Suprapubic skin (tissue), 4 donors: ENCODE measurements around the gene STK40. TPM values are rescaled to one million over a fixed set of nuclear protein-coding genes. Genes with fewer than 3 reads are reported as not detected.

Source experiments
- DNase-seq, 2 donors: peaks; one replicate each; pipeline ENCODE4 v3.0.0-alpha.2; 2019; ENCODE audit warnings: low spot score in 2 of 2
- H3K27ac ChIP-seq: fragments of 200-600 bp; sonication (generic); one replicate; pipeline ENCODE4 v1.5.1; 2019
- H3K27me3 ChIP-seq: fragments of 200-600 bp; sonication (generic); one replicate; pipeline ENCODE4 v1.5.1; 2019
- H3K36me3 ChIP-seq: fragments of 200-600 bp; sonication (generic); one replicate; pipeline ENCODE4 v1.5.1; 2019
- H3K4me1 ChIP-seq: fragments of 200-600 bp; sonication (generic); one replicate; pipeline ENCODE4 v1.5.1; 2019
- H3K4me3 ChIP-seq: fragments of 200-600 bp; sonication (generic); one replicate; pipeline ENCODE4 v1.5.1; 2019; ENCODE audit warnings: mild to moderate bottlenecking
- H3K9me3 ChIP-seq: fragments of 200-600 bp; sonication (generic); one replicate; pipeline ENCODE4 v1.5.1; 2019
- EP300 ChIP-seq: sonication (generic); formaldehyde crosslinking; IDR thresholded peaks from one replicate; pipeline ENCODE4 v1.6.1; 2017; ENCODE audit warnings: antibody characterized with exemption
- POLR2A ChIP-seq, 2 donors: fragments of 450-650 bp; IDR thresholded peaks; one replicate each; pipeline ENCODE4 v1.6.1; 2017; ENCODE audit warnings: antibody characterized with exemption in 2 of 2, mild to moderate bottlenecking in 2 of 2, moderate library complexity in 2 of 2
- POLR2AphosphoS5 ChIP-seq, 3 donors: sonication (generic); formaldehyde crosslinking; IDR thresholded peaks; one replicate each; pipeline ENCODE4 v1.6.1; 2017; ENCODE audit warnings: antibody characterized with exemption in 3 of 3
- WGBS: methylation state at CpG from one replicate; pipeline ENCODE4 v1.1.5; 2018; 5-methylcytosine and 5-hydroxymethylcytosine counted together
- total RNA-seq, 4 donors: library from RNA; depleted of rRNA; stranded (reverse); fragments of >200 nt; gene quantifications; one replicate each; pipeline ENCODE4 v1.1.0, GENCODE V29; 2016
- TF ChIP-seq, protein P1 (sequence below), 2 donors: fragments of 200-600 bp in 1 of 2; fragments of 450-650 bp in 1 of 2; sonication (generic) in 1 of 2; IDR thresholded peaks; one replicate each; pipeline ENCODE4 v1.5.1; 2016 to 2019; ENCODE audit warnings: antibody characterized with exemption in 2 of 2, mild to moderate bottlenecking in 1 of 2, moderate library complexity in 1 of 2

Gene STK40
- total RNA-seq, 4 donors from 2014 or later: 29.0 to 69.5 (median 51.8) TPM

DNA sequence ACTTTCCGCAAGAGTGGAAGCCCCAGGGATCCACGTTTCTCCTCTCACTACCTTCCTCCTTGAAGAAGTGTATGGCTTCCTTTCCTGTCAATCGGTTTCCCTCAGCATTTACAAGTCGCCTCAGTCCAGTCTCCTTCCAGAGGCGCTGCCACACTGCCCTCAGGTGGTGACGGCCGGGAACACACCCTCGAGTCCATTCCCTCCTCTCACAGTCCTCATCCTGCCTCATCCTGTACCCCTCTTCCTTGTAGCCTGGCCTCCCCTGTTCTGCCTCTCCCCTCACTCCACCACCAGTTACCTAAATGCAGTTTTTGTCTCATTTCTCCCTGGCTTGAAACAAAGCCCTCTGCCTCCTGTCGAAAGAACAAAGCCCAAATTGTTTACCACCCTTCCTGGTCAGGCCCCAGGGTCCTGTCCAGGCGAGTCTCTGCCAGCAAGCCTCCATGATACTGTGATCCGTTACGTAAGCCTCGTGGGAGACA is 35.2 kb upstream of the STK40 start:
- Histone ChIP-seq H3K27me3 (no peaks in the 10 kb centered on the region), H3K36me3 (peaks cover 32% of the 10 kb centered on the region), H3K4me1 (peaks cover 14% of the 10 kb centered on the region), H3K4me3 (no peak overlapping the region), H3K9me3 (no peaks in the 10 kb centered on the region), H3K27ac (no peak overlapping the region)
- DNase-seq: peak; percentile 93 to 94
- no peak for TF ChIP-seq EP300
- TF ChIP-seq, protein P1, sequence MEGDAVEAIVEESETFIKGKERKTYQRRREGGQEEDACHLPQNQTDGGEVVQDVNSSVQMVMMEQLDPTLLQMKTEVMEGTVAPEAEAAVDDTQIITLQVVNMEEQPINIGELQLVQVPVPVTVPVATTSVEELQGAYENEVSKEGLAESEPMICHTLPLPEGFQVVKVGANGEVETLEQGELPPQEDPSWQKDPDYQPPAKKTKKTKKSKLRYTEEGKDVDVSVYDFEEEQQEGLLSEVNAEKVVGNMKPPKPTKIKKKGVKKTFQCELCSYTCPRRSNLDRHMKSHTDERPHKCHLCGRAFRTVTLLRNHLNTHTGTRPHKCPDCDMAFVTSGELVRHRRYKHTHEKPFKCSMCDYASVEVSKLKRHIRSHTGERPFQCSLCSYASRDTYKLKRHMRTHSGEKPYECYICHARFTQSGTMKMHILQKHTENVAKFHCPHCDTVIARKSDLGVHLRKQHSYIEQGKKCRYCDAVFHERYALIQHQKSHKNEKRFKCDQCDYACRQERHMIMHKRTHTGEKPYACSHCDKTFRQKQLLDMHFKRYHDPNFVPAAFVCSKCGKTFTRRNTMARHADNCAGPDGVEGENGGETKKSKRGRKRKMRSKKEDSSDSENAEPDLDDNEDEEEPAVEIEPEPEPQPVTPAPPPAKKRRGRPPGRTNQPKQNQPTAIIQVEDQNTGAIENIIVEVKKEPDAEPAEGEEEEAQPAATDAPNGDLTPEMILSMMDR (IDR thresholded peaks at IDR 0.05): peak; percentile 85 to 95
- WGBS: 11% methylated on average over 13 of the region's 13 CpGs

- no peak for DNase-seq
- Histone ChIP-seq H3K36me3 (peaks cover 32% of the 10 kb centered on the region), H3K27me3 (no peaks in the 10 kb centered on the region), H3K4me3 (no peak overlapping the region), H3K4me1 (peaks cover 14% of the 10 kb centered on the region), H3K27ac (no peak overlapping the region), H3K9me3 (no peaks in the 10 kb centered on the region)
- no peak for TF ChIP-seq POLR2A (IDR thresholded peaks at IDR 0.05)
- no peak for TF ChIP-seq POLR2AphosphoS5 (IDR thresholded peaks at IDR 0.05)
- TF ChIP-seq, protein P1 (IDR thresholded peaks at IDR 0.05): no peak
- no peak for TF ChIP-seq EP300
- 39% methylated on average over 5 of the region's 5 CpGs for WGBS
Observed at GRCh38 chr1:36420409-36420808, 34.7 kb upstream of the STK40 start.

GRCh38 chr1:36419569-36419968 is 33.8 kb upstream of the STK40 start:
- H3K4me1 ChIP-seq: peaks cover 14% of the 10 kb centered on the region
- H3K9me3 ChIP-seq: no peaks in the 10 kb centered on the region
- no peaks in the 10 kb centered on the region for H3K27me3 ChIP-seq
- WGBS: 77% methylated on average over 4 of the region's 4 CpGs
- TF ChIP-seq POLR2A (IDR thresholded peaks at IDR 0.05) (no peak), EP300 (no peak), POLR2AphosphoS5 (IDR thresholded peaks at IDR 0.05) (no peak)
- TF ChIP-seq, protein P1 (IDR thresholded peaks at IDR 0.05): no peak
- H3K36me3 ChIP-seq: peaks cover 32% of the 10 kb centered on the region
- no peak for DNase-seq
- no peak overlapping the region for H3K27ac ChIP-seq
- no peak overlapping the region for H3K4me3 ChIP-seq

DNA sequence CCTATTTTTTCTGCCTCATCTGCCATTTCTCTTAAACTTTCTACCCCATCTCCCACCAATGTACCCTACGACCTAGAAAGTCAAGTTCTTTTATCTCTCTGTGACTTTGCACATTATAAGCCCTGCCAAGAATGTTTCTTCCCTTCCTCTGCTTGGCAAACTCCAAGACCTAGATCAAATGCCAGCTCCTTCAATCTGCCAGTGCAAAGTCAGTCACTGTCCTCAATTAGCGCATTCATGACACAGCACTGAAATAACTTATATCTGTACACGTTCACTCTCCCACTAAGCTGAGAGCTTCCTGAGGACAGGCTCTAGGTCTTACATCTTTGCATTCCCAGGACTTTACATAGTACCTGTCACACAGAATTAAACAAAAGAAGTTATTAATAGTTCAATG is 33.4 kb upstream of the STK40 start:
- TF ChIP-seq POLR2A (IDR thresholded peaks at IDR 0.05): no peak
- no peak for TF ChIP-seq EP300
- no peak for TF ChIP-seq POLR2AphosphoS5 (IDR thresholded peaks at IDR 0.05)
- TF ChIP-seq, protein P1 (IDR thresholded peaks at IDR 0.05): no peak
- Histone ChIP-seq H3K36me3 (peaks cover 29% of the 10 kb centered on the region), H3K4me1 (peaks cover 14% of the 10 kb centered on the region), H3K4me3 (no peak overlapping the region), H3K9me3 (no peaks in the 10 kb centered on the region), H3K27me3 (no peaks in the 10 kb centered on the region), H3K27ac (no peak overlapping the region)
- no peak for DNase-seq
- WGBS: 67% methylated on average over 3 of the region's 3 CpGs

DNA sequence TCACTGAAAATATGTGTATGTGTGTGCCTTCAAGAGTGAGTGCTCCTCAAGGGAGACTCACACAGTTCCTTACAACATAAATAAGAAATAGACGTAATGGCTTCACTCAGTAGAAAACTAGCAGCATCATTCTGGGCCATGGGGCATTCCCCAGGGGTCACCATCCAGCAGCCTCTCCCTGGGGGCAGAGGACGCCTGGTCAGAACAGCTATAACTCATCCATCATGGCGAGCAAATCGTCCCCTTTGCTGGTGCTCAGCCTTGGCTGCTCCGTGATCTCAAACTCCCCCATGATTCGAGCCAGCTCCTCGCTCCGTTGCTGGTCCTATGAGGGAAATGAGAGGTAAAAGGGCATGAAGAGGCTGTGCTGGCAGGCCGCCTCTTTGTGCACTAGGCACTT is 32.2 kb upstream of the STK40 start:
- H3K36me3 ChIP-seq: peaks cover 28% of the 10 kb centered on the region

More for the DNA sequence above, 32.2 kb upstream of the STK40 start:
- Histone ChIP-seq H3K4me1 (peaks cover 14% of the 10 kb centered on the region), H3K27ac (no peak overlapping the region), H3K27me3 (no peaks in the 10 kb centered on the region), H3K9me3 (no peaks in the 10 kb centered on the region), H3K4me3 (no peak overlapping the region)
- DNase-seq: no peak
- TF ChIP-seq POLR2AphosphoS5 (IDR thresholded peaks at IDR 0.05): no peak
- TF ChIP-seq POLR2A (IDR thresholded peaks at IDR 0.05): no peak
- no peak for TF ChIP-seq EP300
- TF ChIP-seq, protein P1 (IDR thresholded peaks at IDR 0.05): no peak
- WGBS: 94% methylated on average over 9 of the region's 9 CpGs
